KOPT-K1 (cell line): ENCODE results near the gene CELF2.

Source experiments
- H3K27ac ChIP-seq: fragments of 200-600 bp; sonication (generic); 2 replicates; pipeline ENCODE4 v1.5.1; 2016; ENCODE audit warnings: antibody characterized with exemption, mild to moderate bottlenecking, low read depth, low read length; ENCODE audit not compliant: poor library complexity, severe bottlenecking
- H3K36me3 ChIP-seq: fragments of 200-600 bp; sonication (generic); 2 replicates; pipeline ENCODE4 v1.5.1; 2017; ENCODE audit warnings: antibody characterized with exemption, mild to moderate bottlenecking, low read length, moderate library complexity; ENCODE audit not compliant: insufficient read depth
- H3K9me3 ChIP-seq: fragments of 200-600 bp; sonication (generic); 2 replicates; pipeline ENCODE4 v1.5.1; 2017; ENCODE audit warnings: antibody characterized with exemption, low read length, mild to moderate bottlenecking; ENCODE audit not compliant: insufficient read depth, poor library complexity, severe bottlenecking

CELF2 gene

DNA sequence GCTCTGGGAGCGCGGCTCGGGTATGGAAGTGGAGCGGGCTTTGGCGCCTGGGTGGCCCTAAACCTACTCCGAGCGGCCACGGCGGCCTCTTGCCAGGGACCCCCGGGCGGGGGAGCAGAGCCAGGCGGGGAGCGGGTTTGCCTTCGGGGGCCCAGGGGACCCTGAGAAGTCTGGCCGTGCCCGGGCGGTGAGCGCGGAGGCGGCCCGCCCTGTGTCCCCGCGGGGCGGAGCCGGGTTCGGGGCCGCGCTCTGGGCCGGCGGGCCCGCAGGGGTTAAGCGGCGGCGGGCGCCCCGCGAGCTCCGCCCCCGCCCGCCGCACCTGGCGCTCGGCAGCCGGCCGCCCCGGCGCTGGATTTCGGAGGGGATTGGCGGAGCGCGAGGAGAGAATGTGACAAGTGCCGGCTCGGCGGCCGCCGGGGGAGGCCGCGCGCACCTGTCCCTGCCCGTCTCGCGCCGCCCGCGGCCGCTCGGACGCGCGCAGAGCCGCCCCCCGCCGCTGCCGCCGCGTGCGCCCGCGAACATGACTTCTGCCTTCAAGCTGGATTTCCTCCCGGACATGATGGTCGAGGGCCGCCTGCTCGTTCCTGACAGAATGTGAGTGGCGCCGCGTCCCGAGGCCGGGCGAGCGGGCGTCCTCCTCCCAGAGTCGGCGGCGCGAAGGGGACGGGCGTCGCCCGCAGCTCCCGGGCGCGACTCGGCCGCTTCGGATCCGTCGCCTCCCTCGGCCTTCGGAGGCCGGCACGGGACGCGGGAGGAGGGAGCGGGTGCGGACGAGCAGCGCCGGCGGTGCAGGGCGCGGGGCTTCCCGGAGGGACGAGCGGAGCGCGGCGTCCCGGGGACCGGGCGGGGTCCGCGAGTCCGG, at the start of gene CELF2:
Gene CELF2 (plus strand): TSS at position 303 of the 862 bp plus-strand sequence. CDS start 218 bp downstream, at position 521.
- Histone ChIP-seq H3K36me3 (no peaks in the 10 kb centered on the region), H3K27ac (peak within 1 kb of the TSS; percentile 24), H3K9me3 (no peaks in the 10 kb centered on the region)

DNA sequence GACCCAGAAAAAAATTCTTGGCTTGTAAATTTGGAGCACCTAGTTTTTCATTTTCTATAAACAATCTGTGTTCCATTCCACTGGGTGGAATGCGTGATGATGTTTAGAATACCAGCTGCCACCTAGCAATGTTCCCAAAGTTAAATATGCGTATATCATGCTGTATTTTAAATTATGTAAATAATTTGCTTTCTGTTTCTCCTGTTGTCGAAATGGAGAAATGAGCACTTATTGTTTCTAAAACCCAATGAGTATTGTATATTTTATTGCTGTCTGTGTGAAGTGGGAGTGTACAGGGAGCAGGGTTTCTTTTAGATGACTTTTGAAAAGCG, 49.4 kb upstream of the CELF2 start:
- H3K36me3 ChIP-seq, result no peaks in the 10 kb centered on the region
- no peaks in the 10 kb centered on the region for H3K9me3 ChIP-seq
- H3K27ac ChIP-seq, result no peak overlapping the region

DNA sequence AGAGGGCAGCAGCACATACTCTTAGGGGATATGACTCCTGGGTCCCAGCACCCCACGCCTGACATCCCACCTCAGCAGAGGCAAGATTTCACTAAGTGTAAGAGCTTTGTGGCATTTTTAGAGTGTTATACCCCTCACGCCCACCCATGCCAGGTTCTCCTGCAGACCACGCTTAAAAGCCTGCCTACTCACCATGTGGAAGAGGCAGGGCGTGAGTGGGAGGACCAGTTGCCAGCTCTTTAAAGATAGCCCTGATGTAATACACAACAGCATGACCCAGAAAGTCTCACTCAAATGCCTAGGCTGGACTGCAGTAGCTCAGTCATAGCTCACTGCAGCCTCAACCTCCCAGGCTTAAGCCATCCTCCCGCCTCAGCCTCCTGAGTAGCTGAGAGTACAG, 44.4 kb upstream of the CELF2 start:
- H3K36me3 ChIP-seq, result no peaks in the 10 kb centered on the region
- H3K27ac ChIP-seq, result no peak overlapping the region
- H3K9me3 ChIP-seq, result no peaks in the 10 kb centered on the region

DNA sequence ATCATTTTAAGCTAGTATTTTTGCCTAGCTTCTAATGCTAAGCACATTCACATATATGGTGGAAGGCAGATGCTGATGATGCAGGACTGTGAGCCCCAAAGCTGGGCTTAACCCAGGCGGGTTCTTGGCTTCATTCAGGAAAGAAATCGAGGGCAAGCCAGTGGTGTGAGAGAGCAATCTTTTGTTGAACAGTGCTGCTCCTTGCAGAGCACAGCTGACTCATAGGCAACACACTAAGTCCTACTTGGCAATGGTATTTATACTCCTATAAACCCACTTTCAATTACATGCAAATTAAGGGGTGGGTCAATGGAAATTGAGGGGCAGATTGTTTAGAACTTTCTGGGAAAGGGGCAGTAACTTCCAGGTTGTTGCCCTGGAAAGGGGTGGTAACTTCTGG, 42.0 kb upstream of the CELF2 start:
- Histone ChIP-seq H3K27ac (no peak overlapping the region), H3K36me3 (no peaks in the 10 kb centered on the region), H3K9me3 (no peaks in the 10 kb centered on the region)

DNA sequence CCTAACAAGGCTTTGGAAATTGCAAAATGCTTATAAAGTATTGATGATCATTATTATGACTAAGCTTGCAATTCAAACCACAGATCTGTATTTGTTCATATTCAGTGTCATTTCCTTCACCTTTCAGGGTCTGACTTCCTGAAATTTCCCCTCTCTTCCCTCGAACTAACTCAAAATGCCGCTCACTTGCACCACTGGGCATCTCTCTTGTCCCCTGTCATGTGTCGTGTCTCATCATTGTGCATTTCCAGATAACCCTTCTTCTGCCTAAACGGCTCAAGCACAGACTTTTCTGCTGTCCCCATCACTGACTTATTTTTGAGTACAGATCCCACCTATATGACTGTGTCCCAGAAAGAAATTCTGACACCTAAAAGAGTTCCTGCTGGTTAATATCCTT, 41.0 kb upstream of the CELF2 start:
- Histone ChIP-seq H3K9me3 (no peaks in the 10 kb centered on the region), H3K27ac (no peak overlapping the region), H3K36me3 (no peaks in the 10 kb centered on the region)

DNA sequence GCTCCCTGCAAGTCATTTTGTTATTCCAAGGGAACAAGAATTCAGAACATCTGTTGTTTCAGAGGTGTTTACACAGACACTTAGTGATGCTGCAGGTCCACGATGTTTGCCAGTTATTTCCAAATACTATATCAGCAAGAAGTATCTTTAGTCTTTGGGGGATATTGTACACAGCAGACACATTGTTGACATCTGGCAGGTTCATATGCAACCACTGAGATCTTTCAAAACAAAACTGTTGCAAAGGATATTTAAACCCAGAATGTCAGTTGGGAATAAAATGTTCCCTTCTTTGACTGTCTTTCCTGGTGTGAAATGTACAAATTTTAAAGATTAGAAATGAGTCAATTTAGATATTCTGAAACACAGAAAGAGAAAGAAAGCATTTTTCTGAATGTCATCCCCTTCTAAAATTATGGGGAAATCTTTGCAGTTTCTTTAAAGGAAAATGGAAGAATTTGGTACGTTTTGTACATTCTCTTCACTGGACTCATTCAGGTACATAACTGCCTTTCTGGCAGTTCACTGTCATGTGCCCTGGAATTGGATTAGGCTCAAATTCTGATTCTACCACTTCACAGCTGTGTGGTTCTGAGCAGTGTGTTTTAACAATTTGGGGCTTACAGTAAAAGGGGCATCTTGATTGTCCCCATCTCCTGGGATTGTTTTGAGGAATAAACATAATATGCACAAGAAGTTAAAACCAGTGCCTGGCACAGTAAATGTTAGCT, 40.3 kb upstream of the CELF2 start:
- no peaks in the 10 kb centered on the region for H3K9me3 ChIP-seq
- H3K27ac ChIP-seq, result no peak overlapping the region
- no peaks in the 10 kb centered on the region for H3K36me3 ChIP-seq

DNA sequence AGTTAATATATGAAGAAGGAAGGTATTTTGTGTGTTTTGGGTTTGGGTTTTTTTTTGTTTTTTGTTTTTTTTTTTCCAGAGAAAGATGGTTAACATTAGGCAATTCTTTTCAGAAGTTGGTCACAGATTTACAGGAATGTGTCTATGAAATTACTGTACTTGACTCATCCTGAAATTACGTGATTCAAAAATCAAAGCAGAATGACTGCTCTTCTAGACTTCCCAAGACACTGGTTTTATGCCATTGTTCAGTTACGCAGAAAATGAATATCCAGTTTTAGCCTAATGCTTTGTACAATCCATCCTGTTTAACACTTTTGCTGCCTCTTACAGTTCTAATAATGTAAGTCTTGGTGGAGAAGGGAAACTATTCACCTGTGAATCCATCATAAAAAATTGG, 39.7 kb upstream of the CELF2 start:
- Histone ChIP-seq H3K27ac (no peak overlapping the region), H3K9me3 (no peaks in the 10 kb centered on the region)

DNA sequence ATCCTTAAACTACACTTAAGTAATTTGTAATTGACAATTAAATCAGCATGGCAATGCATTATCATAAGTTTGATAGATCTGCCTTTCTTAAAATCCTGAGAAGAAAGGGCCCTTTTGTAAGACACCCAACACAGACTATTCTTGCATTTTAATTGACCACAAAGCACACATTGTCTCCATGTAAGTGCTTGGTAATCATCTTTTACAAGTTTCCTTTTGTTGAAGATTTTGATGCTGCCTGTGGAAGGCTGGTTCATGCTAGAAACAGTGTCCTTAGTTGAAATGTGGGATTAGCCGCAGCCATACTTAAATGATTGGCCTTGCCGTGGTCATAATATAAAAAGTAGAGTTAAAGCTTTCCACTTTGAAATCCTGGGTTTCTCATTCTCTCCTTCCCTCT, 32.3 kb upstream of the CELF2 start:
- no peaks in the 10 kb centered on the region for H3K9me3 ChIP-seq
- H3K27ac ChIP-seq, result no peak overlapping the region
- no peaks in the 10 kb centered on the region for H3K36me3 ChIP-seq

More for the DNA sequence above, 39.7 kb upstream of the CELF2 start:
- no peaks in the 10 kb centered on the region for H3K36me3 ChIP-seq

DNA sequence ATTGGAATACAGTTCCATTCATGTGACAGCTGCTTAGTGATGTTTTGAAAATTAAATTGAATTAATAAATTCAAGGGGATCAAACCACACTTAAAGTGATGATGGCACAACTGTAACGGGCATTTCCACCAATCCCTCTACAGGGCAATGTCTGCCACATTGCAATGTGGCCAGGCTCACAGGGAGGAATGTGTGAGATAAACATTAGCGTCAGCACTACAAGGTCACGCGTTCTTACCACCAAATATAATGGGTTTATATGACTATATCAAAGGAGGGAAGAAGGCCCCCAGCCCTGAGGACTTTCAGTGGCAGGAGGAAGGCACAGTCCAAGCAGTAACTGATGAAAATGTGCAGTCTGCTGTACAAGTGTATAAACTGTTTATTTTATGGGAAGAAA, 31.1 kb upstream of the CELF2 start:
- no peak overlapping the region for H3K27ac ChIP-seq
- H3K9me3 ChIP-seq, result no peaks in the 10 kb centered on the region
- no peaks in the 10 kb centered on the region for H3K36me3 ChIP-seq

DNA sequence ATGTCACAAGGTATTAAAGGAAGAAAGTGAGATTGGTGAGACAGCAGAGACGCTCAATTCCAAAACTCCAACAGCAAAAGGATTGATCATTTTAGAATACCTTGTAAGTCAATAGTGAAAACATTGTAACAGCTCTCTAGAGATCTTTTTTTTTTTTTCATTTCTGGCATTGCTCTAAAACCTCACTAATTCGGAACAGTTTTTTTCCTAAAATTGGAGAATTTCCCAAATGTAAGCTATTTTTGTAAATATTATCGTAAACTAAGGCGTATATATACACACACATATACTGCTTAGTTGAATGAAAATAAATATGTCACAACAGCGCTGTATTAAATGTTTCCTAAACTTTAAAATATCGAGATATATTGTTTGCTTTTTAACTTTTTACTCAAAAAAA, 30.6 kb upstream of the CELF2 start:
- Histone ChIP-seq H3K36me3 (no peaks in the 10 kb centered on the region), H3K27ac (no peak overlapping the region), H3K9me3 (no peaks in the 10 kb centered on the region)

DNA sequence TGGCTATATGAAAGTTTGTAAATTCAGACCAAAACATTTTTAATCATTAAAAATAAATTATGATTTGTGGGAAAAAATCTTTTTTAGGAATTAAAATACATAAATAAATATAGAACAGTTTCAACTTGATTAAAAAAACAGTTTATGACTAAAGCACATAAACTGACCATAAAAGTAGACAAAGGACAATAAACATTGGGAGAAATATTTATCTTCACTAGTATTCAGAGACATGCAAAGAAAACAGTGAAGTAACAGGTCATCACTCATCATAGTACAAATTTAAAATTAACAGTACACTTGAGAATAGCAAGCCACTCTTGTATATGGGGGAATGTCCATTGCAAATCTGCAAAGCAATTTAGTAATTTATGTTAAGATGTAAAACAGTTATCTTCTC, 28.0 kb upstream of the CELF2 start:
- Histone ChIP-seq H3K36me3 (no peaks in the 10 kb centered on the region), H3K27ac (no peak overlapping the region), H3K9me3 (no peaks in the 10 kb centered on the region)

DNA sequence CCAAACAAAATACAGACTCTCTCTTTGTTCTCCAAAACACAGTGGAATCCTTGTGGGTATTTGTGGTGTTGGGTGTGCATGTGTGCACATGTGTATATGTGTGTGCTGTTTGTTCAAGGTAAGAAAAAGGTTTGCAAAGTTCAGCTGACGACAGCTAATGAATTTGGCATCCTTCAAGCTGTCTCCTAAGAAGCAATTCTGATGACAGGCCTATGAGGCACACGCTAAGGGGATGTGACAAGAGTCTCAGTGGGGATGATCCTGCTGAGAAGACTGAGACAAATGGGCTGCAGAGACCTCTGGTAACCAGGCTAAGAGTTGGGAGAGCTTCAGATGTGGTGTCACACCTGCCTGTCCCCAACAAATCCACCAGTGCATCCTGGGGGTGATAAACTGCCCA, 26.5 kb upstream of the CELF2 start:
- no peak overlapping the region for H3K27ac ChIP-seq
- no peaks in the 10 kb centered on the region for H3K36me3 ChIP-seq
- H3K9me3 ChIP-seq, result no peaks in the 10 kb centered on the region

DNA sequence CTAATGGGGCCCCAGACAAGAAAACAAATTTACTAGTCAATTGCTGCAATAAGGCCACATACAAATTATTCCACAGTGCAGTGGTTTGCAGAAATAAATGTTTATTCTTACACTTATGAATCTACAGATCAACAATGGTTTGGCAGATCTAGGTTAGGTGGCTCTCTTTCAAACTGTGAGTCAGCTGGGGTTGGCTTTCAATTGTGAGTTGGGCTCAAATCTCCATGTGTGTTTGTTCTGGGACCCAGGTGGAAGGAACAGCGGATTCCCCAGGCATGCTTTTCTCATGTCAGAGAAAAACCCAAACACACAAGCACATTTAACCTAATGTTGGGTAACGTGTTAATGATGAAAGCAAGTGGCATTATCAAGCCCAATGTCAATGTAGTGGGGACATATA, 25.6 kb upstream of the CELF2 start:
- H3K36me3 ChIP-seq, result no peaks in the 10 kb centered on the region
- no peaks in the 10 kb centered on the region for H3K9me3 ChIP-seq
- H3K27ac ChIP-seq, result no peak overlapping the region

DNA sequence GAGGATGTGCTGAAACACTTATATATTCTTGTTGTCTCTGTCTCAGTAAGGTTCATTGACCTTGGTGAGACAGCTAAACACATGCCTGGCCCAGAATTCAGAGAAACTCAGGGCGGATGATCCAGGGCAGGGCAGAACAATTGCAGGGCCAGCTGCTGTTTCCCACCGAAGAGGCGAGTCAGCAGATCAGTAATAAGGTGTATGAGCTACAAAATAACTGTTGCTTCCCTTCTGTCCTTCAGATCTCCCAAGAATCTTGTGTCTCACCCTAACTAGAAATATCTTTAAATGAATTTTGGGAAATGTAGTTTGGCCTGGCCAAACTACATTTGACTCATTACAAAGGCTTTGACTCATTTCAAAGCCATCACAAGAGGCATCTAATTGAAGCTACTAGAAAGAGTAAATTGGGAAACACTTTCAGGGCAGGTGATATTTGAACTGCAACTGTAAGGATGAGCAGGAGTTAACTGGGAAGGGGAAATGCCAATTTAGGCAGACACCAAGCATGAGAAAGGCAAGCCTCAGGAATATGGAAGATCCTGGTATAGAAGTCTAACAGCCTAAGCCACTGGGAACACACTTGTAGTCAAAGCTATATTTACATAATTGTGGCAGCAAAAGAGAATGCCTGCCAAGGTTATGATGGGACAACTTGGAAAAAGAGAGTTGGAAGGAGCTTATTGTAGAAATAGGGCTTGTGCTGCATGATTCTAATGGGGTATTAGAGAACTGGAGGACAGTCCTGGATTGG, 24.5 kb upstream of the CELF2 start:
- Histone ChIP-seq H3K36me3 (no peaks in the 10 kb centered on the region), H3K27ac (no peak overlapping the region), H3K9me3 (peaks cover 4% of the 10 kb centered on the region)

DNA sequence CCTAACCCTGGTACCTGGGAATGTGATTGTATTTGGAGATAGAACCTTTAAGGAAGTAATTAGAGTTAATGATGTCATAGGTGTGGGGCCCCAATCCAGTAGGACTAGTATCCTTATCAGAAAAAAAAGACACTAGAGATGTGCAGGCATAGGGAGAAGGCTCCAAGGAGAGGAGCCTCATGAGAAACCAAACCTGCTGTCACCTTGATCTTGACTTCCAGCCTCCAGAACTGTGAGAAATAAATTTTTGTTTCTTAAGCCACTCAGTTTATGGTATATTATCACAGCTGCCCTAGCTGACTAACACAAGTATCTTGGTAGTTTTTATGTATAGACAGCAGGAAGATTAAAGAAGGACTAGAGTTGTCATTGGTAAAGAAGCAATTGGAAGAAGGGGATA, 23.9 kb upstream of the CELF2 start:
- Histone ChIP-seq H3K9me3 (peaks cover 4% of the 10 kb centered on the region), H3K36me3 (no peaks in the 10 kb centered on the region), H3K27ac (no peak overlapping the region)
